Thyroid gland (tissue), 4 donors: ENCODE data around the gene COL24A1.

ENCODE experiments used
- CTCF ChIP-seq, 6 experiments: fragments of 200-600 bp in 3 of 6; fragments of 450-650 bp in 3 of 6; sonication (generic) in 3 of 6; IDR thresholded peaks; one replicate each; pipeline ENCODE4 v1.5.1; 2016 to 2019; ENCODE audit warnings: antibody characterized with exemption in 6 of 6, mild to moderate bottlenecking in 2 of 6, inconsistent platforms in 1 of 6, moderate library complexity in 1 of 6
- POLR2A ChIP-seq, 2 donors: fragments of 450-650 bp; IDR thresholded peaks; one replicate each; pipeline ENCODE4 v1.6.1; 2017; ENCODE audit warnings: antibody characterized with exemption in 2 of 2, mild to moderate bottlenecking in 2 of 2, moderate library complexity in 1 of 2

GRCh38 chr1:85697895-85698294 lies 458.7 kb downstream of the COL24A1 start:
- TF ChIP-seq CTCF (IDR thresholded peaks at IDR 0.05) (no peak), POLR2A (IDR thresholded peaks at IDR 0.05) (no peak)
